Measurements from ENCODE around the gene ATE1. TPM values are rescaled to one million over a fixed set of nuclear protein-coding genes. Genes with fewer than 3 reads are reported as not detected.
A peak's percentile ranks its signal among the peaks of the same experiment; 100 is the strongest.
"Not testable (repeated sequence)": the region's sequence is repeated elsewhere in the genome, so short reads cannot be mapped to it uniquely, and the experiment has no call there.

Gene ATE1
- polyA plus RNA-seq, 2 of the 4 experiments (the other 2 are of a cell fraction) = 27.2 to 58.8 TPM

DNA sequence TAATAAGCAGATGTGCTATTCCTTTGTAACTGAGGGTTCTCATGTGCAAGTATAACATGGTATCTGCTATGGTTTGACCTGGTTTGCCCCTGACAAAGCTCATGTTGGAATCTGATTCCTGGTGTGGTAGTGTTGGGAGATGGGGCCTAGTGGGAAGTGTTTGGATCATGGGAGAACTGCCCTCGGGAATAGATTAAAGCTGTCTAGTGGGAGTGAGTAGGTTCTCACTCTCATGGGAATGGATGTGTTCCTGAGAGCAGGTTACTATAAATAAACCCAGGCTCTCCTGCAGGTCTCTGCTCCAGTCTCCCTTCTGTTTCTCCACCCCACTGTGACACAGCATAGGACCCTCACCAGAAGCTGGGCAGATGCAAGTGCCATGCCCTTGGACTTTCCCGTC is 97.7 kb downstream of the ATE1 start:
- WGBS (ENCODE audit: missing lambda C conversion rate) = 89% methylated on average over 2 of the region's 2 CpGs
- no peak for ATAC-seq
- FAIRE-seq = no peak
- Histone ChIP-seq H3K4me1 (peaks cover 4% of the 10 kb centered on the region; the same call in 1 of the 3 replicates), H3K27ac (no peak overlapping the region), H3K4me3 (no peak overlapping the region), H3K4me2 (no peak overlapping the region), H3K9me3 (no peaks in the 10 kb centered on the region)
- POLR2A ChIA-PET = no interaction called here
- no peak for DNase-seq (ENCODE audit: low read depth in 1 of 2, low spot score in 1 of 2)
- CTCF ChIA-PET = interaction anchor here (0.7 kb wide), 1 partner anchor 9 kb away, joined by 3 read pairs; no protein-coding TSS in a partner anchor
- TF ChIP-seq RFX5 (IDR thresholded peaks at IDR 0.05) (no peak), ESRRA (IDR thresholded peaks at IDR 0.05; ENCODE audit: borderline replicate concordance, low read length) (no peak), RARB (CRISPR knock-in tag; IDR thresholded peaks at IDR 0.05) (no peak), EHMT2 (IDR thresholded peaks at IDR 0.05; ENCODE audit: low read depth) (no peak), EHF (CRISPR knock-in tag; IDR thresholded peaks at IDR 0.05) (no peak)

GRCh38 chr10:121828045-121828444 is 99.8 kb downstream of the ATE1 start:
- FAIRE-seq (no peak), ATAC-seq (no peak), DNase-seq (ENCODE audit: low read depth in 1 of 2, low spot score in 1 of 2) (no peak)
- WGBS (ENCODE audit: missing lambda C conversion rate) = 84% methylated on average over 5 of the region's 5 CpGs
- Histone ChIP-seq H3K9me3 (no peaks in the 10 kb centered on the region), H3K27ac (no peak overlapping the region), H3K4me3 (no peak overlapping the region), H3K4me2 (no peak overlapping the region), H3K4me1 (peaks cover 4% of the 10 kb centered on the region; the same call in 1 of the 3 replicates)
- TF ChIP-seq KDM1A (IDR thresholded peaks at IDR 0.05; ENCODE audit: low read depth) (no peak), MAFK (IDR thresholded peaks at IDR 0.05; ENCODE audit: partially characterized antibody) (no peak), HEYL (CRISPR knock-in tag; IDR thresholded peaks at IDR 0.05) (no peak), FOSL2 (IDR thresholded peaks at IDR 0.05) (no peak), FOSL2 (CRISPR knock-in tag; IDR thresholded peaks at IDR 0.05) (no peak), MYC (IDR thresholded peaks at IDR 0.05; ENCODE audit: borderline replicate concordance, low read length) (no peak)
- POLR2A ChIA-PET = no interaction called here
- CTCF ChIA-PET = interaction anchor here (0.7 to 2.6 kb wide), 4 partner anchors 9 to 886 kb away, joined by 3 to 11 read pairs (median 3); no protein-coding TSS in a partner anchor

DNA sequence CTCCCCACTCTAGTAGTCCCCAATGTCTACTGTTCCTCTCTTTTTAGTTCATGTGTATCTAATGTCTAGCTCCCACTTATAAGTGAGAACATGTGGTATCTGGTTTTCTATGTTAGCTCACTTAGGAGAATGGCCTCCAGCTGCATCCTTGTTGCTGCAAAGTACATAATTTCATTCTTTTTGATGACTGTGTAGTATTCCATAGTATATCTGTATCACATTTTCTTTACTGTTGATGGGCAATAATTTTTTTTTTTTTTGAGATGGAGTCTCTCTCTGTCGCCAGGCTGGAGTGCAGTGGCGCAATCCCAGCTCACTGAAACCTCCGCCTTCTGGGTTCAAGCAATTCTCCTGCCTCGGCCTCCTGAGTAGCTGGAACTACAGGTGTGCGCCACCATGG is 101.1 kb downstream of the ATE1 start:
- H3K4me3 ChIP-seq; H3K27ac ChIP-seq; FAIRE-seq; H3K4me1 ChIP-seq; POLR2A ChIA-PET; DNase-seq (ENCODE audit: low read depth in 1 of 2, low spot score in 1 of 2); H3K4me2 ChIP-seq; H3K9me3 ChIP-seq; ATAC-seq: not testable (repeated sequence)
- TF ChIP-seq MAFK (IDR thresholded peaks at IDR 0.05; ENCODE audit: partially characterized antibody) (peak; percentile 30), HDAC2 (IDR thresholded peaks at IDR 0.05) (0 out of 2 replicates have a peak, but pooled peaks have one; percentile 28)
- 95% methylated on average over 5 of the region's 5 CpGs for WGBS (ENCODE audit: missing lambda C conversion rate)
- CTCF ChIA-PET = interaction anchor here (0.7 to 2.6 kb wide), 2 partner anchors 57 to 74 kb away, joined by 3 to 11 read pairs; no protein-coding TSS in a partner anchor

DNA sequence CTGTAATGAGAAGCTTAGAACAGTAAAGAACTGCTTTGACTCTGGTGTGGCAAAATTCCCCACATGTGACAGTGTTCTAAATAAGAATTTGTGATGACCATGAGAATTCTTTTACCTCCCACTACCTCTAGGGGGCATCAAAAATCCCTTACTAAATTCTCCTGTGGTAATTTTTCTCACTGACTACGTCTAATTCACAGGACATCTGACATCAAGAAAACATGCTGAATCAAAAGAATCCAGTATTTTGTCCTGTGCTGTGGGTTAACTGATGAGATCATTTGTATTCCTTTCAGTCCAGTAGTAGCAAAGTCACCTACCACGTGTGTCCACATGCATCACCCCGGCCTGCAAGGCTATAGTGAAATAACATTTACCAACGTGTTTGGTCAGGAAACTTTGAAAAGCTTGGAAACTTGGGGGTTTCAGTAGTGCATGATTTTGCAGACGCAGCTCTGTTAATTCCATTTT is 103.8 kb downstream of the ATE1 start:
- Histone ChIP-seq H3K4me1 (no peaks in the 10 kb centered on the region; the same call in 2 of the 3 replicates), H3K4me2 (no peak overlapping the region), H3K4me3 (no peak overlapping the region), H3K27ac (no peak overlapping the region), H3K9me3 (no peaks in the 10 kb centered on the region)
- peak; percentile 78 to 82 for ATAC-seq
- WGBS (ENCODE audit: missing lambda C conversion rate) = 77% methylated on average over 5 of the region's 5 CpGs
- TF ChIP-seq RAD21 (conservative IDR thresholded peaks at IDR 0.05 in 1 of 2, IDR thresholded peaks at IDR 0.05 in 1 of 2) (peak; percentile 37 to 44; a peak in 4 of 5 replicates), CTCF (IDR thresholded peaks at IDR 0.05) (peak; percentile 75), MAFK (IDR thresholded peaks at IDR 0.05; ENCODE audit: partially characterized antibody) (peak; percentile 43), SMC3 (IDR thresholded peaks at IDR 0.05) (peak; percentile 39), BHLHE40 (IDR thresholded peaks at IDR 0.05; ENCODE audit: low read depth, low read length) (no peak)
- peak; percentile 86 for FAIRE-seq
- CTCF ChIA-PET = interaction anchor here (0.6 to 3.7 kb wide), 19 partner anchors 9 to 444 kb away, joined by 3 to 19 read pairs (median 5); no protein-coding TSS in a partner anchor
- POLR2A ChIA-PET = no interaction called here
- peak; percentile 42 to 44 for DNase-seq (ENCODE audit: low read depth in 1 of 2, low spot score in 1 of 2)

Measured in A549 (cell line).